Endothelial cell of coronary artery (primary cell): Measurements from ENCODE around the gene THEM5. TPM values are rescaled to one million over a fixed set of nuclear protein-coding genes. Genes with fewer than 3 reads are reported as not detected.

Experiments used
- total RNA-seq: library from RNA; depleted of rRNA; stranded (reverse); fragments of >200 nt; gene quantifications from 2 replicates; pipeline ENCODE4 v1.2.3, GENCODE V29; 2014

Gene THEM5, protein sequence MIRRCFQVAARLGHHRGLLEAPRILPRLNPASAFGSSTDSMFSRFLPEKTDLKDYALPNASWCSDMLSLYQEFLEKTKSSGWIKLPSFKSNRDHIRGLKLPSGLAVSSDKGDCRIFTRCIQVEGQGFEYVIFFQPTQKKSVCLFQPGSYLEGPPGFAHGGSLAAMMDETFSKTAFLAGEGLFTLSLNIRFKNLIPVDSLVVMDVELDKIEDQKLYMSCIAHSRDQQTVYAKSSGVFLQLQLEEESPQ
- total RNA-seq: not detected in 2 replicates

DNA sequence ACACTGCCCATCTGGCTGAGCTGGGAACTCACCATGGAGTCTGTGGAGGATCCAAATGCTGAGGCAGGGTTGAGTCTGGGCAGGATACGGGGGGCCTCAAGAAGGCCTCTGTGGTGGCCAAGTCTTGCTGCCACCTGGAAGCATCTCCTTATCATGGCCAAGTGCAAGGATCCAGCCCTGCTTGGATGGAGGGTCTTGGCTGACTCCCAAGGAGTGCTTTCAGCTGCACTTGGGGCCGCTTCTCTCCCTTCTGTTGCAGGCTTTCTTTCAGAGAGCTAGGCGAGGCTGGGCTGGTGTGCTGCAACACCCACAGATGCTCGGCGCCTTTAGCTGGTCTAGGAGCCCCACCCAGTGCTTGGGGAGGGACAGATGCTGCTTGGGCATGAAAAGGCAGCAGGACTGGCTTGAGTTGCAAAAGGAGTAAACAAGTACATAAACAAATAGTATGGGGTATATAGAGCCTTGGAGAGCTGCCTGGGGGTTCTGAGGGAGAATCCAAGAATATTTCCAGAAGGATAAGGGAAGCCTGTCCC is at the start of gene THEM5:
Gene THEM5 (minus strand): TSS at position 302 of the 533 bp plus-strand sequence. CDS start 147 bp downstream, at position 155.

DNA sequence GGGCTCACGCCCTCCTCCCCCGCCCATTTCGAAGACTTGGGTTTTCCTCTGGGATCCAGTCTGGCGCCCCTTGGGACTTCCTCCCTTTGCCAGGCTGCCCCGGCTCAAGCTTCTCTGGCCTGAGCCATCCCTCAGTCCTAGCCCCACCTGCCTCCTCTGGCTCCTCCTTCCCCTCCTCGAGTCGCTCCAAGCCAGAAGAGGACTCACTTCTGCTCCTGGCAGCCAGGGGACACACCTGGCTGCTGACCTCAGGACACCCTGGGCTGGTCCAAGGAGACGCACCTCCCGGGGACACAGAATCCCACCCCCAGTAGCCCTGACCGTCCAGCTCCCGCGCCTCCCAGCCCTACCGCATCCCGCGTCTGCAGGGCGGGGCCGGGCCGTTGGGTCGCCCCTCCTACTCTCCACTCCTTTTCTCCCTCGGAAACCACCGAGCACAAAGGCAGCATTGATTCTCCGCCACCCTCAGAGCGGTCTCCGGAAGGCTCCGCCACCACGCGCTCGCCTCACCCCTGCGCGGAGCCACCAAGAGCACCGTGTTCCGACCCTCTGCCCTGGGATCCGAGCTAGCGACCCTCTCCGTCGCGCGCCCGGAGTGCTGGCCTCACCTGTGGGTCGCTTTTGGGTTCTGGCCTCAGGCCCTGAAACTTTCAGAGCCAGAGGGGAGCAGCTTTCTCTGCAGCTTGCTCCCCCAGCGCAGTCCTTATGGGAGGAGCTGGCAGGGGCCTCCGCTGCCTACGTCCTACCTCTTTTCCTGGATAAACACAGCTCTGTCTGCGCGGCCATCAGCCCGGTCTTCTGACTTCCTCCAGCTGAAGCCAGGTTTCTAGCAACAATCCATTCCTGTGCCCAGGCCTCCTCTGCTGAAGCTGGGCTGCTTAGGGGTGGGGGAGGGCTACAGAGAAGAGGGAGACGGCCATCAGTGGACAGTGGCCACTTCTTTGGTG is 13.8 kb downstream of the THEM5 start, which contains the start of gene C2CD4D:
Gene C2CD4D (minus strand): TSS at position 364 of the 947 bp plus-strand sequence. CDS start 831 bp downstream, outside the sequence.

DNA sequence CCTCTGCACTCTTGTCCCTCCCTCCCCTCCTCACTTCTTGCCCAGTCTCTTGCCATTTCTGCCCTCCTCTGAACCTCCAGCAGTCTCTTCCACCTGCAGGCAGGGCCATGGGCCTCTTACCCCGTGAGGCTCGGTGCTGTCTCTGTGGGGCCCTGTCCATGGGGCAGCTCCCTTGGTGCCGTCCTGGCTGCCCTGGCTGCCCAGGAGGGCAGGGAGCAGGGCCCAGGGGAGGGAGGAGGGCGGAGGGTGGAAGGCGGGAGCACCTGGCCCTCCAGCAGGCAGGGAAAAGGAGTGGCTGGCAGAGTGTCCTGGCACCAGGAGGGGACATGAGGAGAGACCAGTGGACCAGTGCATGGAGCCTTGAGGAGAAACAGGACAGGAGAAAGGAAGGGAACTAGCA is 21.9 kb downstream of the THEM5 start, which contains the start of gene RORC:
Gene RORC (minus strand): TSS at position 198 of the 400 bp plus-strand sequence. CDS start 38 bp downstream, at position 160.

DNA sequence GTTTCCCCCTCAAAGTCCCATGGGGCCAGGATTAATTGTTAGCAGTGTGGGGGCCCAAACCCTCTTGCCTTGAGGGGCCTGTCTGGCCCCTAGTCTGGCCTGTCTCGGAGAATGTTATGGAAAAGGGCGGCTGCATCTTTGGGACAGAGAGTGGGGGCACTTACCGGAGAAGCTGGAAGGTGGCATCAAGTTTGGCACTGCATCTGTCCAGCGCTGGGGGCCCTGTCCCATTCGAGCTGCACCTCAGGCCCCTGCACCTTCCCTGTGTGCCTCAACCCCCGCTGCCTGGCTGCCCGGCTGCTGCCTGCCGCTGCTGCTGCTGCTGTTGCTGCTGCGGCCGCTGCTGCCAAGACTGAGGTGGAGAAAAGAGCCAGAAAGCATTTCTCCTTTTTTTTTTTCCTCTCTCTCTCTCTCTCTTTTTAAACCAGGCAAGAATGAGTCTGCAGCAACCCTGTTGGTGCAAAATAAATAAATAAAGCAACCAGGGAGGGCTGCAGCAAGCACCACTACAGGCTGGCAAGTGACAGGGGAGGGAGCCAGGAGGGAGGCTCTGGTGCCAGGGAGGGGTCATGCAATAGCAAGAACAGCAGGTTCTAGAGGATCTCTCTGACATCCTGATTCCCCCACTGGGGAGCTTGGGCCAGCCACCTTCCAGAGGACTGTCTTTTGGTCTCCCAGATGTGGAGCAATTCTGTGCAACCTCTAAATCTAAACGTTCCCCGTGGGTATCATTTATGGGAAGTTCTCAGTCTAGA is 48.3 kb downstream of the THEM5 start, which contains the start of gene LINGO4:
Gene LINGO4 (minus strand): TSS at position 354 of the 755 bp plus-strand sequence. CDS start 2,715 bp downstream, outside the sequence.

Other genes with a start within 250 kb of the THEM5 start
- 16.2 and 22.2 TPM in 2 replicates for gene SNX27, start 241.7 kb downstream of the THEM5 start, total RNA-seq
- gene CELF3, start 136.9 kb downstream of the THEM5 start, total RNA-seq: not detected in 2 replicates
- not detected in 2 replicates for gene RIIAD1, start 132.2 kb downstream of the THEM5 start, total RNA-seq
- 117 and 147 TPM in 2 replicates for gene MRPL9, start 90.2 kb downstream of the THEM5 start, total RNA-seq
- 4.5 and 4.9 TPM in 2 replicates for gene TDRKH, start 63.2 kb downstream of the THEM5 start, total RNA-seq
- not detected in 2 replicates for gene LINGO4, start 48.3 kb downstream of the THEM5 start, total RNA-seq
- not detected in 2 replicates for gene RORC, start 21.9 kb downstream of the THEM5 start, total RNA-seq
- gene C2CD4D, start 13.9 kb downstream of the THEM5 start, total RNA-seq: not detected in 2 replicates
- 7.5 and 10.9 TPM in 2 replicates for gene THEM4, start 55.8 kb upstream of the THEM5 start, total RNA-seq
- gene S100A10, start 140.1 kb upstream of the THEM5 start, total RNA-seq: 149 and 210 TPM in 2 replicates
- gene S100A11, start 183.3 kb upstream of the THEM5 start, total RNA-seq: 22.0 and 31.9 TPM in 2 replicates
- not detected in 2 replicates for gene TCHHL1, start 235.4 kb upstream of the THEM5 start, total RNA-seq